ENCODE measurements around the gene IKBIP.

The IKBIP gene

DNA sequence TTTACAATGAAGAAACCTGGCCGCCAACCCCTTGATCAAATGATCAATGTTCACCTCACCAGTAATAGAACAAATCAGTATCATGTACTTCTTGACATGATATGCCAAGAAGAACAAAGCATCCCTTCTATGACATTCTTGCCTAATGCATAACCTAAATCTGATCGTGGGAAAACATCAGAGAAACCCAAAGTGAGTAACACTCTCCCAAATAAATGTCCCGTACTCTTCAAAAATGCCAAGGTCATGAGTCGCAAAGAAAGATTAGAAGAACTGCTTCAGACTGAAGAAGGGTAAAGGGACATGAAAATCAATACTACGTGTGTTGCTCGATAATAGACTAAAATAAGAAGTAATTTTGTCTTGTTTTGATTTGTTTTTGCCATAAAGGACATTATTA lies 62.5 kb downstream of the IKBIP start:
- no peak overlapping the region for H3K4me3 ChIP-seq (replicated peaks; ENCODE audit: insufficient read depth, low read length)
- H3K27me3 ChIP-seq (ENCODE audit: insufficient read depth, poor library complexity, severe bottlenecking) = no peaks in the 10 kb centered on the region
- no peak for DNase-seq (ENCODE audit: low read depth in 1 of 2, low spot score in 1 of 2)
- TF ChIP-seq, protein P1, sequence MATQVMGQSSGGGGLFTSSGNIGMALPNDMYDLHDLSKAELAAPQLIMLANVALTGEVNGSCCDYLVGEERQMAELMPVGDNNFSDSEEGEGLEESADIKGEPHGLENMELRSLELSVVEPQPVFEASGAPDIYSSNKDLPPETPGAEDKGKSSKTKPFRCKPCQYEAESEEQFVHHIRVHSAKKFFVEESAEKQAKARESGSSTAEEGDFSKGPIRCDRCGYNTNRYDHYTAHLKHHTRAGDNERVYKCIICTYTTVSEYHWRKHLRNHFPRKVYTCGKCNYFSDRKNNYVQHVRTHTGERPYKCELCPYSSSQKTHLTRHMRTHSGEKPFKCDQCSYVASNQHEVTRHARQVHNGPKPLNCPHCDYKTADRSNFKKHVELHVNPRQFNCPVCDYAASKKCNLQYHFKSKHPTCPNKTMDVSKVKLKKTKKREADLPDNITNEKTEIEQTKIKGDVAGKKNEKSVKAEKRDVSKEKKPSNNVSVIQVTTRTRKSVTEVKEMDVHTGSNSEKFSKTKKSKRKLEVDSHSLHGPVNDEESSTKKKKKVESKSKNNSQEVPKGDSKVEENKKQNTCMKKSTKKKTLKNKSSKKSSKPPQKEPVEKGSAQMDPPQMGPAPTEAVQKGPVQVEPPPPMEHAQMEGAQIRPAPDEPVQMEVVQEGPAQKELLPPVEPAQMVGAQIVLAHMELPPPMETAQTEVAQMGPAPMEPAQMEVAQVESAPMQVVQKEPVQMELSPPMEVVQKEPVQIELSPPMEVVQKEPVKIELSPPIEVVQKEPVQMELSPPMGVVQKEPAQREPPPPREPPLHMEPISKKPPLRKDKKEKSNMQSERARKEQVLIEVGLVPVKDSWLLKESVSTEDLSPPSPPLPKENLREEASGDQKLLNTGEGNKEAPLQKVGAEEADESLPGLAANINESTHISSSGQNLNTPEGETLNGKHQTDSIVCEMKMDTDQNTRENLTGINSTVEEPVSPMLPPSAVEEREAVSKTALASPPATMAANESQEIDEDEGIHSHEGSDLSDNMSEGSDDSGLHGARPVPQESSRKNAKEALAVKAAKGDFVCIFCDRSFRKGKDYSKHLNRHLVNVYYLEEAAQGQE (IDR thresholded peaks at IDR 0.05; ENCODE audit: insufficient replicate concordance, low read depth) = no peak
- TF ChIP-seq GABPA (IDR thresholded peaks at IDR 0.05; ENCODE audit: low read depth) (no peak), SPI1 (IDR thresholded peaks at IDR 0.05; ENCODE audit: borderline replicate concordance, low read depth) (no peak), POLR2AphosphoS5 (IDR thresholded peaks at IDR 0.05; ENCODE audit: low read depth) (no peak)
- TF ChIP-seq, protein P2, sequence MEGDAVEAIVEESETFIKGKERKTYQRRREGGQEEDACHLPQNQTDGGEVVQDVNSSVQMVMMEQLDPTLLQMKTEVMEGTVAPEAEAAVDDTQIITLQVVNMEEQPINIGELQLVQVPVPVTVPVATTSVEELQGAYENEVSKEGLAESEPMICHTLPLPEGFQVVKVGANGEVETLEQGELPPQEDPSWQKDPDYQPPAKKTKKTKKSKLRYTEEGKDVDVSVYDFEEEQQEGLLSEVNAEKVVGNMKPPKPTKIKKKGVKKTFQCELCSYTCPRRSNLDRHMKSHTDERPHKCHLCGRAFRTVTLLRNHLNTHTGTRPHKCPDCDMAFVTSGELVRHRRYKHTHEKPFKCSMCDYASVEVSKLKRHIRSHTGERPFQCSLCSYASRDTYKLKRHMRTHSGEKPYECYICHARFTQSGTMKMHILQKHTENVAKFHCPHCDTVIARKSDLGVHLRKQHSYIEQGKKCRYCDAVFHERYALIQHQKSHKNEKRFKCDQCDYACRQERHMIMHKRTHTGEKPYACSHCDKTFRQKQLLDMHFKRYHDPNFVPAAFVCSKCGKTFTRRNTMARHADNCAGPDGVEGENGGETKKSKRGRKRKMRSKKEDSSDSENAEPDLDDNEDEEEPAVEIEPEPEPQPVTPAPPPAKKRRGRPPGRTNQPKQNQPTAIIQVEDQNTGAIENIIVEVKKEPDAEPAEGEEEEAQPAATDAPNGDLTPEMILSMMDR (IDR thresholded peaks at IDR 0.05; ENCODE audit: insufficient read depth, low read length) = no peak
- H3K27ac ChIP-seq (replicated peaks) = no peak overlapping the region

DNA sequence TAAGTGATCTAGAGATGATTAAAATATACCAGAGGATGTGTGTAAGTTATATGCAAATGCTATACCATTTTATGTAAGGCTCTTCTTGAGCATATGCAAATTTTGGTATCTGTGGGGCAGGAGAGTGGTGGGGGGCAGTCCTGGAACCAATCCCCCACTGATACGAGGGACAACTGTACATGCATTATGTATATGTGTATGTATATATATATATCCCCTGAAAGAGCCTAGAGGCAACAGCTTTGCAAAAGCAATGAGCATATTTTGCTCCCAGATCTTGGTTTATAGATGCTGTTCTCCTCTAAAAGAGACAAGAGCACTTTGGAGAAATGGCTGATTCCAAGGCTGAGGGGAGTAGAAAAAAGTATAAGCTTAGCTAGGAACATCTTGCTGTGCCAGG lies 63.5 kb downstream of the IKBIP start:
- no peak overlapping the region for H3K4me3 ChIP-seq (replicated peaks; ENCODE audit: insufficient read depth, low read length)
- H3K27ac ChIP-seq (replicated peaks) = no peak overlapping the region
- no peaks in the 10 kb centered on the region for H3K27me3 ChIP-seq (ENCODE audit: insufficient read depth, poor library complexity, severe bottlenecking)
- no peak for DNase-seq (ENCODE audit: low read depth in 1 of 2, low spot score in 1 of 2)
- TF ChIP-seq POLR2AphosphoS5 (IDR thresholded peaks at IDR 0.05; ENCODE audit: low read depth) = no peak
- TF ChIP-seq, protein P1 (IDR thresholded peaks at IDR 0.05; ENCODE audit: insufficient replicate concordance, low read depth) = no peak
- no peak for TF ChIP-seq SPI1 (IDR thresholded peaks at IDR 0.05; ENCODE audit: borderline replicate concordance, low read depth)
- TF ChIP-seq, protein P2 (IDR thresholded peaks at IDR 0.05; ENCODE audit: insufficient read depth, low read length) = no peak
- TF ChIP-seq GABPA (IDR thresholded peaks at IDR 0.05; ENCODE audit: low read depth) = no peak

DNA sequence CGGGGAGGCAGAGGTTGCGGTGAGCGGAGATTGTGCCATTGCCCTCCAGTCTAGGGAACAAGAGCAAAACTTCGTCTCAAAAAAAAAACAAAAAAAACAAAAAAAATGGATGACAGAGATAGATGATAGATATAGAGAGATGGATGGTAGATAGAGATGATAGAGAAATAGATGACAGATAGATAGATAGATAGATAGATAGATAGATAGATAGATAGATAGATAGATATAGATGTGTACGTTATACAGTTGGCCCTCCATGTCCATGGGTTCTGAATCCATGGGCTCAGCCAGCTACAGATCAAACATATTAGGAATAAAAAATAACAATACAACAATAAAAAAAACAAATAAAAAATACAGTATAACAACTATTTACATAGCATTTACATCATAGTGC lies 63.9 kb downstream of the IKBIP start:
- TF ChIP-seq, protein P2 (IDR thresholded peaks at IDR 0.05; ENCODE audit: insufficient read depth, low read length) = no peak
- TF ChIP-seq, protein P1 (IDR thresholded peaks at IDR 0.05; ENCODE audit: insufficient replicate concordance, low read depth) = no peak
- TF ChIP-seq SPI1 (IDR thresholded peaks at IDR 0.05; ENCODE audit: borderline replicate concordance, low read depth) = no peak
- no peak for TF ChIP-seq GABPA (IDR thresholded peaks at IDR 0.05; ENCODE audit: low read depth)
- no peak for TF ChIP-seq POLR2AphosphoS5 (IDR thresholded peaks at IDR 0.05; ENCODE audit: low read depth)
- H3K4me3 ChIP-seq (replicated peaks; ENCODE audit: insufficient read depth, low read length) = no peak overlapping the region

More for the DNA sequence above, 63.9 kb downstream of the IKBIP start:
- Histone ChIP-seq H3K27ac (replicated peaks) (no peak overlapping the region), H3K27me3 (ENCODE audit: insufficient read depth, poor library complexity, severe bottlenecking) (no peaks in the 10 kb centered on the region)
- DNase-seq (ENCODE audit: low read depth in 1 of 2, low spot score in 1 of 2) = no peak

Data from HL-60 (cell line).